Epithelial cell of prostate (primary cell): ENCODE measurements around the gene SMIM34.
"Not testable (repeated sequence)": the region's sequence is repeated elsewhere in the genome, so short reads cannot be mapped to it uniquely, and the experiment has no call there.

Experiments
- DNase-seq: peaks from one replicate; pipeline ENCODE4 v3.0.0-alpha.2; 2011; ENCODE audit warnings: low read depth, low spot score
- H3K27ac ChIP-seq: fragments of 450-650 bp; 2 replicates; pipeline ENCODE4 v1.5.1; 2017; ENCODE audit warnings: mild to moderate bottlenecking

SMIM34 gene

GRCh38 chr21:34374940-34375618, 48.7 kb downstream of the SMIM34 start, which contains the start of gene SMIM11:
Gene SMIM11, plus strand, starts transcription at chr21:34375507. Its CDS starts 3,998 bp downstream, at chr21:34379505.
- not testable (repeated sequence) for H3K27ac ChIP-seq, DNase-seq

GRCh38 chr21:34374462-34374861, 49.3 kb downstream of the SMIM34 start:
- DNase-seq, H3K27ac ChIP-seq: not testable (repeated sequence)

DNA sequence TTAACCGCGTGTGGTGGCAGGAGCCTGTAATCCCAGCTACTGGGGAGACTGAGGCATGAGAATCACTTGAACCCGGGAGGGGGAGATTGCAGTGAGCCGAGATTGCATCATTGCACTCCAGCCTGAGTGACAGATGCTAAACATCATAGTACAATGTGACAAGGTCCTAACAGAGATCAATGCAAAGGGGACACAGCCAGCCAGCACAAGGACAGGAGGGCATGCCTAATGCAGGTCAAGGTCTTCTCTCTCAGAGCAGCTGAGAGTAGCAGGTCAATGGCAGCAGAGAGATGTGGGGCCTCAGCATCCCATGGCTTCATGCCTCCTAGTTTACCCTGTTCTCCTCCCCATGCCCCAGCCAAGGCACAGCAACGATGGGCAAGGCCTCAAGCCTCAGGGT, 51.4 kb downstream of the SMIM34 start:
- no peak overlapping the region for H3K27ac ChIP-seq
- DNase-seq = no peak

GRCh38 chr21:34369741-34370140, 54.0 kb downstream of the SMIM34 start:
- no peak for DNase-seq
- H3K27ac ChIP-seq = no peak overlapping the region
